GM12878 (cell line): ENCODE measurements around the gene FKBP15. TPM values are rescaled to one million over a fixed set of nuclear protein-coding genes. Genes with fewer than 3 reads are reported as not detected.

Source experiments
- ATAC-seq: fragments of 200-7000 bp; cut with Tn5 transposase; 3 replicates; pipeline ENCODE4 v1.9.1; 2020; ENCODE audit warnings: mild to moderate bottlenecking, moderate library complexity
- BruUV-seq: library from RNA; stranded (reverse); fragments of 400-500 nt; replicated peaks from 2 replicates; lab custom pipeline; 2021; lab: Mats Ljungman, UMichigan
- CTCF ChIA-PET: fragments of 300-600 bp; sonication (Branson Sonifier 250); formaldehyde crosslinking; extraction: SDS; loops from one replicate; lab custom pipeline; 2021; ENCODE audit warnings: inconsistent platforms; lab: Yijun Ruan, JAX
- POLR2A ChIA-PET: fragments of 350-600 bp; formaldehyde crosslinking; extraction: SDS; loops from one replicate; lab custom pipeline; 2021; ENCODE audit warnings: inconsistent platforms; lab: Charles Lee
- RAD21 ChIA-PET: fragments of 300-600 bp; sonication (Branson Sonifier 250); formaldehyde crosslinking; loops from one replicate; lab custom pipeline; 2023; ENCODE audit warnings: antibody characterized with exemption; ENCODE audit not compliant: unreplicated experiment; lab: Charles Lee
- SMC1A ChIA-PET: fragments of 300-600 bp; sonication (Branson Sonifier 250); formaldehyde crosslinking; loops from one replicate; lab custom pipeline; 2023; ENCODE audit not compliant: unreplicated experiment, uncharacterized antibody; lab: Charles Lee
- DNase-seq: peaks from one replicate; pipeline ENCODE4 v3.0.0-alpha.2; 2011; ENCODE audit warnings: low read depth, low spot score
- FAIRE-seq: peaks from 3 replicates; lab custom pipeline; 2011; peaks lifted over from hg19 to GRCh38; lab: Jason Lieb, UNC
- H2AFZ ChIP-seq: 2 replicates; pipeline ENCODE4 v1.6.0; 2011; ENCODE audit warnings: low read depth, low read length, control low read depth; ENCODE audit not compliant: control insufficient read depth
- H3K27ac ChIP-seq: 2 replicates; pipeline ENCODE4 v1.5.1; 2011; ENCODE audit warnings: control low read depth; ENCODE audit not compliant: control insufficient read depth, insufficient read depth
- H3K27me3 ChIP-seq, 2 experiments: replicated peaks in 1 of 2; 2 replicates each; pipeline versions ENCODE4 v1.6.0 to v1.6.1; 2011; ENCODE audit warnings: low read length in 1 of 2; ENCODE audit not compliant: control insufficient read depth in 2 of 2, insufficient read depth in 2 of 2
- H3K36me3 ChIP-seq, 2 experiments: 2 replicates each; pipeline ENCODE4 v1.5.1; 2011; ENCODE audit warnings: low read length in 1 of 2; ENCODE audit not compliant: control insufficient read depth in 2 of 2, insufficient read depth in 2 of 2
- H3K4me1 ChIP-seq: 2 replicates; pipeline ENCODE4 v1.6.1; 2011; ENCODE audit warnings: mild to moderate bottlenecking, low read length, moderate library complexity, mixed read lengths; ENCODE audit not compliant: control insufficient read depth, insufficient read depth
- H3K4me2 ChIP-seq: 2 replicates; pipeline ENCODE4 v1.6.0; 2011; ENCODE audit warnings: control low read depth; ENCODE audit not compliant: control insufficient read depth, insufficient read depth
- H3K4me3 ChIP-seq: fragments of 200-600 bp; sonication (generic); 2 replicates; pipeline ENCODE4 v1.5.1; 2016
- H3K79me2 ChIP-seq: 2 replicates; pipeline ENCODE4 v1.6.0; 2011; ENCODE audit warnings: low read length; ENCODE audit not compliant: control insufficient read depth, insufficient read depth
- H3K9ac ChIP-seq: 2 replicates; pipeline ENCODE4 v1.8.0; 2011; ENCODE audit warnings: low read length, control low read depth, mixed read lengths; ENCODE audit not compliant: control insufficient read depth, insufficient read depth
- H3K9me3 ChIP-seq: replicated peaks from 3 replicates; pipeline ENCODE4 v1.5.1; 2011; ENCODE audit warnings: mild to moderate bottlenecking, low read length; ENCODE audit not compliant: control insufficient read depth, insufficient read depth
- H4K20me1 ChIP-seq: 2 replicates; pipeline ENCODE4 v1.6.0; 2011; ENCODE audit not compliant: control insufficient read depth, insufficient read depth
- ASH2L ChIP-seq: fragments of 300-600, 200-600 bp; sonication (generic); IDR thresholded peaks from 2 replicates; pipeline ENCODE4 v1.6.1; 2017; ENCODE audit warnings: low read depth, mild to moderate bottlenecking, borderline replicate concordance
- ATF2 ChIP-seq: IDR thresholded peaks from 2 replicates; pipeline ENCODE4 v1.6.1; 2012; ENCODE audit warnings: low read length, inconsistent platforms
- ATF3 ChIP-seq: IDR thresholded peaks from 2 replicates; pipeline ENCODE4 v1.6.1; 2011; ENCODE audit warnings: low read depth, mild to moderate bottlenecking, low read length, moderate library complexity, borderline replicate concordance; ENCODE audit errors: extremely low read depth
- BACH1 ChIP-seq: fragments of 450-650 bp; IDR thresholded peaks from 2 replicates; pipeline ENCODE4 v1.6.1; 2017; ENCODE audit warnings: mild to moderate bottlenecking, borderline replicate concordance
- BRCA1 ChIP-seq: IDR thresholded peaks from 2 replicates; pipeline ENCODE4 v1.6.1; 2011; ENCODE audit warnings: low read depth, low read length, improper control_type of control experiment
- EED ChIP-seq: sonication (generic); IDR thresholded peaks from 2 replicates; pipeline ENCODE4 v1.6.1; 2016; ENCODE audit warnings: antibody characterized with exemption, low read depth
- HDAC6 ChIP-seq: fragments of 200-600 bp; sonication (generic); IDR thresholded peaks from one replicate; pipeline ENCODE4 v1.8.0; 2017; ENCODE audit warnings: antibody characterized with exemption; ENCODE audit not compliant: unreplicated experiment
- HDGF ChIP-seq: fragments of 450-650 bp; IDR thresholded peaks from 2 replicates; pipeline ENCODE4 v1.6.1; 2016; ENCODE audit warnings: antibody characterized with exemption
- NBN ChIP-seq: fragments of 450-650 bp; IDR thresholded peaks from 2 replicates; pipeline ENCODE4 v1.6.1; 2016
- NFYA ChIP-seq: IDR thresholded peaks from 2 replicates; pipeline ENCODE4 v1.6.1; 2011; ENCODE audit warnings: low read depth, mild to moderate bottlenecking, low read length, improper control_type of control experiment, borderline replicate concordance
- POLR2AphosphoS2 ChIP-seq: IDR thresholded peaks from 2 replicates; pipeline ENCODE4 v1.6.1; 2011; ENCODE audit warnings: low read depth, mild to moderate bottlenecking, low read length, improper control_type of control experiment, moderate library complexity
- SUPT20H ChIP-seq: IDR thresholded peaks from 2 replicates; pipeline ENCODE4 v1.6.1; 2011; ENCODE audit warnings: low read depth, mild to moderate bottlenecking, low read length, moderate library complexity, borderline replicate concordance; ENCODE audit not compliant: control insufficient read depth
- TCF7 ChIP-seq: IDR thresholded peaks from 2 replicates; pipeline ENCODE4 v1.6.1; 2014; ENCODE audit warnings: antibody characterized with exemption, borderline replicate concordance
- WGBS: methylation state at CpG from one replicate; pipeline ENCODE4 v1.1.6; 2016; ENCODE audit warnings: low lambda C conversion rate; ENCODE audit not compliant: insufficient replicate concordance, insufficient coverage; ENCODE audit errors: missing lambda C conversion rate; 5-methylcytosine and 5-hydroxymethylcytosine counted together
- in situ Hi-C: fragments of 300-500 bp; cut with MboI; formaldehyde crosslinking; loops from 9 replicates; pipeline ENCODE4 v1.14.3; 2018; ENCODE audit warnings: mixed read lengths
- intact Hi-C: fragments of 100-400 bp; cut with micrococcal nuclease; formaldehyde crosslinking; loops from one replicate; pipeline ENCODE4 v1.14.2; 2022; ENCODE audit not compliant: unreplicated experiment
- polyA plus RNA-seq, 11 experiments: library from polyadenylated mRNA; depleted of rRNA in 4 of 11; unstranded in 6 of 11; stranded (reverse) in 5 of 11; fragments of >200 nt; fragmentation: Nextera tagmentation in 4 of 11; fragmentation: Illumina TruSeq in 1 of 11; extraction: Ambion mirVana in 4 of 11; extraction: Trizol in 1 of 11; gene quantifications; 1 replicate in 1 of 11; 2 replicates in 10 of 11; pipeline versions ENCODE4 v1.2.1 to v1.2.3, GENCODE V29; 2011 to 2016; ENCODE audit warnings: inconsistent platforms in 2 of 11, missing spikeins in 2 of 11, low read depth in 1 of 11
- total RNA-seq, 4 experiments: library from RNA; depleted of rRNA in 3 of 4; stranded (reverse); fragments of >200 nt in 3 of 4; fragmentation: Illumina TruSeq in 1 of 4; extraction: Trizol in 1 of 4; gene quantifications; 2 replicates each; pipeline versions ENCODE4 v1.2.1 to v1.2.3, GENCODE V29; 2013 to 2021

The FKBP15 gene
- total and polyA plus RNA-seq, 10 of the 15 experiments (the other 5 are each of a cell fraction or from before 2014, with no cell fraction given) = 5.0 to 53.4 (median 21.2) TPM

- Histone ChIP-seq H3K27me3 (no peaks in the 10 kb centered on the region), H3K4me1 (peaks cover 9% of the 10 kb centered on the region), H4K20me1 (no peaks in the 10 kb centered on the region), H3K27ac (no peak overlapping the region), H3K79me2 (peaks cover 5% of the 10 kb centered on the region), H3K9ac (no peak overlapping the region), H3K4me3 (no peak overlapping the region), H2AFZ (no peak overlapping the region), H3K36me3 (no peaks in the 10 kb centered on the region), H3K4me2 (no peak overlapping the region), H3K9me3 (no peaks in the 10 kb centered on the region)
- FAIRE-seq (no peak), DNase-seq (no peak), ATAC-seq (no peak)
- SMC1A ChIA-PET = interaction anchor here (0.6 to 3.4 kb wide), 4 partner anchors 11 to 795 kb away, joined by 3 to 47 read pairs (median 4); partner anchors contain the start of genes FKBP15 and SLC31A1
- TF ChIP-seq NBN (no peak), EED (no peak), SUPT20H (no peak), ATF3 (no peak), ATF2 (no peak), BRCA1 (no peak), NFYA (no peak), HDGF (no peak), POLR2AphosphoS2 (no peak), BACH1 (no peak), TCF7 (no peak), ASH2L (no peak), HDAC6 (no peak)
- RAD21 ChIA-PET = interaction anchor here (1.0 to 2.4 kb wide), 3 partner anchors 11 to 43 kb away, joined by 3 to 12 read pairs (median 3); partner anchors contain the start of genes CDC26, FKBP15 and SLC31A1
- WGBS = 100% methylated on average over 2 of the region's 2 CpGs
- intact Hi-C loops (no loop called here), in situ Hi-C loops (no loop called here)
- BruUV-seq = no TSS peak
- POLR2A ChIA-PET = interaction anchor here (1.1 kb wide), 1 partner anchor 11 kb away, joined by 10 read pairs; the partner anchor contains the start of genes FKBP15 and SLC31A1
- CTCF ChIA-PET = interaction anchor here (1.1 to 1.7 kb wide), 2 partner anchors 10 to 38 kb away, joined by 4 to 12 read pairs; partner anchors contain the start of genes FKBP15 and SLC31A1
Measured at GRCh38 chr9:113231701-113232100, 10.6 kb upstream of the FKBP15 start.
